IMR-90 (cell line): ENCODE results near the gene MED22. TPM values are rescaled to one million over a fixed set of nuclear protein-coding genes. Genes with fewer than 3 reads are reported as not detected.

Experiments used
- ATAC-seq: fragments of 200-7000 bp; cut with Tn5 transposase; 2 replicates; pipeline ENCODE4 v1.9.1; 2020; ENCODE audit warnings: low read depth, mild to moderate bottlenecking, moderate library complexity
- BruUV-seq: library from RNA; stranded (reverse); fragments of 400-500 nt; replicated peaks from 2 replicates; lab custom pipeline; 2021; lab: Mats Ljungman, UMichigan
- CTCF ChIA-PET: fragments of 300-600 bp; formaldehyde crosslinking; extraction: SDS; loops from one replicate; lab custom pipeline; 2021; ENCODE audit warnings: antibody characterized with exemption; lab: Yijun Ruan, JAX
- POLR2A ChIA-PET: fragments of 300-600 bp; sonication (Branson Sonifier 250); formaldehyde crosslinking; loops from one replicate; lab custom pipeline; 2022; ENCODE audit warnings: antibody characterized with exemption; ENCODE audit not compliant: unreplicated experiment; lab: Charles Lee
- DNase-seq: peaks from one replicate; pipeline ENCODE4 v3.0.0; 2013
- H2AFZ ChIP-seq: replicated peaks from 2 replicates; pipeline ENCODE3; 2013; ENCODE audit warnings: low read length, mild to moderate bottlenecking; ENCODE audit not compliant: poor library complexity
- H2AK5ac ChIP-seq: 2 replicates; pipeline ENCODE4 v1.6.1; 2013; ENCODE audit warnings: low read depth, low read length, inconsistent platforms
- H2AK9ac ChIP-seq: replicated peaks from 2 replicates; pipeline ENCODE3; 2013; ENCODE audit warnings: mild to moderate bottlenecking, low read depth, low read length, moderate library complexity; ENCODE audit not compliant: poor library complexity
- H2BK120ac ChIP-seq: 2 replicates; pipeline ENCODE4 v1.6.1; 2013; ENCODE audit warnings: low read depth, low read length, inconsistent platforms
- H2BK15ac ChIP-seq: 3 replicates; pipeline ENCODE4 v1.6.1; 2013; ENCODE audit warnings: low read depth, low read length, inconsistent platforms
- H2BK20ac ChIP-seq: 2 replicates; pipeline ENCODE4 v1.6.1; 2013; ENCODE audit warnings: low read depth, mild to moderate bottlenecking, inconsistent platforms, low read length, moderate library complexity
- H2BK5ac ChIP-seq: 2 replicates; pipeline ENCODE4 v1.6.1; 2013; ENCODE audit warnings: mild to moderate bottlenecking, low read depth, low read length, inconsistent platforms; ENCODE audit not compliant: poor library complexity, severe bottlenecking
- H3K14ac ChIP-seq: replicated peaks from 2 replicates; pipeline ENCODE4 v1.6.1; 2013; ENCODE audit warnings: low read depth, low read length, inconsistent platforms
- H3K18ac ChIP-seq: 2 replicates; pipeline ENCODE4 v1.6.1; 2013; ENCODE audit warnings: low read depth, low read length, control low read depth
- H3K23ac ChIP-seq: 2 replicates; pipeline ENCODE4 v1.6.1; 2013; ENCODE audit warnings: low read depth, low read length, inconsistent platforms
- H3K27ac ChIP-seq: 2 replicates; pipeline ENCODE4 v1.5.1; 2013; ENCODE audit warnings: mild to moderate bottlenecking, control low read depth, low read length; ENCODE audit not compliant: insufficient read depth
- H3K27me3 ChIP-seq: 2 replicates; pipeline ENCODE4 v1.6.1; 2013; ENCODE audit warnings: low read length; ENCODE audit not compliant: control insufficient read depth, insufficient read depth
- H3K36me3 ChIP-seq: 2 replicates; pipeline ENCODE4 v1.6.1; 2013; ENCODE audit warnings: low read length, mixed read lengths; ENCODE audit not compliant: control insufficient read depth, insufficient read depth
- H3K4ac ChIP-seq: 2 replicates; pipeline ENCODE4 v1.6.1; 2013; ENCODE audit warnings: low read depth, low read length, inconsistent platforms
- H3K4me1 ChIP-seq: 2 replicates; pipeline ENCODE4 v1.6.1; 2013; ENCODE audit warnings: low read length, mixed read lengths; ENCODE audit not compliant: control insufficient read depth, insufficient read depth
- H3K4me2 ChIP-seq: 2 replicates; pipeline ENCODE4 v1.6.1; 2013; ENCODE audit warnings: low read depth, mild to moderate bottlenecking, control low read depth, low read length, moderate library complexity
- H3K4me3 ChIP-seq: 2 replicates; pipeline ENCODE4 v1.5.1; 2013; ENCODE audit warnings: low read depth, mild to moderate bottlenecking, control low read depth, low read length, moderate library complexity; ENCODE audit not compliant: insufficient read depth
- H3K56ac ChIP-seq: 2 replicates; pipeline ENCODE4 v1.6.1; 2013; ENCODE audit warnings: low read length, inconsistent platforms; ENCODE audit not compliant: insufficient read depth; ENCODE audit errors: extremely low read depth
- H3K79me1 ChIP-seq, 2 experiments: 2 replicates each; pipeline ENCODE4 v1.6.1; 2013; ENCODE audit warnings: low read length in 2 of 2, inconsistent platforms in 1 of 2, low read depth in 1 of 2
- H3K9ac ChIP-seq: 2 replicates; pipeline ENCODE4 v1.6.1; 2013; ENCODE audit warnings: low read depth, low read length, control low read depth
- H3K9me1 ChIP-seq: 2 replicates; pipeline ENCODE4 v1.6.1; 2013; ENCODE audit warnings: low read length, inconsistent platforms; ENCODE audit not compliant: insufficient read depth
- H3K9me3 ChIP-seq: 2 replicates; pipeline ENCODE4 v1.6.1; 2013; ENCODE audit warnings: low read length; ENCODE audit not compliant: control insufficient read depth, insufficient read depth
- H4K20me1 ChIP-seq: 2 replicates; pipeline ENCODE4 v1.6.1; 2013; ENCODE audit warnings: low read length, inconsistent platforms; ENCODE audit not compliant: insufficient read depth
- H4K5ac ChIP-seq: 2 replicates; pipeline ENCODE4 v1.6.1; 2013; ENCODE audit warnings: mild to moderate bottlenecking, low read depth, low read length, control low read depth
- H4K8ac ChIP-seq, 2 experiments: 2 replicates each; pipeline ENCODE4 v1.6.1; 2013; ENCODE audit warnings: low read depth in 2 of 2, low read length in 2 of 2, control low read depth in 1 of 2, inconsistent platforms in 1 of 2
- H4K91ac ChIP-seq: 2 replicates; pipeline ENCODE4 v1.6.1; 2013; ENCODE audit warnings: low read depth, low read length, inconsistent platforms; ENCODE audit not compliant: insufficient read depth
- BHLHE40 ChIP-seq: fragments of 150-350 bp; IDR thresholded peaks from 2 replicates; pipeline ENCODE4 v1.6.1; 2016; ENCODE audit warnings: mild to moderate bottlenecking, low read depth, low read length
- CHD1 ChIP-seq: IDR thresholded peaks from 2 replicates; pipeline ENCODE4 v1.6.1; 2012; ENCODE audit warnings: low read depth, low read length, improper control_type of control experiment
- CTCF ChIP-seq: conservative IDR thresholded peaks from 2 replicates; pipeline ENCODE4 v1.5.1; 2012; ENCODE audit warnings: mild to moderate bottlenecking, low read depth, low read length, improper control_type of control experiment
- ELK1 ChIP-seq: fragments of 150-350 bp; IDR thresholded peaks from 2 replicates; pipeline ENCODE4 v1.6.1; 2016; ENCODE audit warnings: low read depth, mild to moderate bottlenecking, low read length, moderate library complexity, borderline replicate concordance
- FOS ChIP-seq: fragments of 150-350 bp; IDR thresholded peaks from 2 replicates; pipeline ENCODE4 v1.6.1; 2016; ENCODE audit warnings: low read depth, low read length
- MAFK ChIP-seq: IDR thresholded peaks from 2 replicates; pipeline ENCODE4 v1.6.1; 2012; ENCODE audit warnings: low read depth, low read length, improper control_type of control experiment
- RAD21 ChIP-seq: IDR thresholded peaks from 2 replicates; pipeline ENCODE4 v1.6.1; 2012; ENCODE audit warnings: low read length, improper control_type of control experiment
- WGBS, 2 experiments: methylation state at CpG; one replicate each; pipeline versions ENCODE4 v1.1.5 to v1.1.7; 2013; ENCODE audit warnings: missing lambda C conversion rate in 2 of 2; ENCODE audit not compliant: insufficient read length in 1 of 2; ENCODE audit errors: extremely low coverage in 2 of 2; 5-methylcytosine and 5-hydroxymethylcytosine counted together
- dilution Hi-C: fragments of 300-500 bp; cut with HindIII; formaldehyde crosslinking; loops from one replicate; pipeline ENCODE4 v1.14.3; 2018; ENCODE audit warnings: low sequenced_read_pairs; ENCODE audit not compliant: unreplicated experiment
- in situ Hi-C: fragments of 300-500 bp; cut with MboI; formaldehyde crosslinking; loops from 3 replicates; pipeline ENCODE4 v1.14.3; 2019; ENCODE audit warnings: low sequenced_read_pairs, inconsistent platforms, mixed read lengths
- intact Hi-C: fragments of 100-400 bp; cut with micrococcal nuclease; formaldehyde crosslinking; loops from 2 replicates; pipeline ENCODE4 v1.10.0; 2022
- polyA plus RNA-seq, 3 experiments: library from polyadenylated mRNA; depleted of rRNA; stranded (reverse); fragments of >200 nt; gene quantifications; 2 replicates each; pipeline ENCODE4 v1.2.3, GENCODE V29; 2012; ENCODE audit warnings: low replicate concordance in 1 of 3
- total RNA-seq: library from RNA; depleted of rRNA; stranded (reverse); fragments of >200 nt; gene quantifications from 2 replicates; pipeline ENCODE4 v1.2.3, GENCODE V29; 2012

MED22 gene
- total and polyA plus RNA-seq, 2 of the 4 experiments (the other 2 are of a cell fraction) = 7.9 to 28.3 TPM

DNA sequence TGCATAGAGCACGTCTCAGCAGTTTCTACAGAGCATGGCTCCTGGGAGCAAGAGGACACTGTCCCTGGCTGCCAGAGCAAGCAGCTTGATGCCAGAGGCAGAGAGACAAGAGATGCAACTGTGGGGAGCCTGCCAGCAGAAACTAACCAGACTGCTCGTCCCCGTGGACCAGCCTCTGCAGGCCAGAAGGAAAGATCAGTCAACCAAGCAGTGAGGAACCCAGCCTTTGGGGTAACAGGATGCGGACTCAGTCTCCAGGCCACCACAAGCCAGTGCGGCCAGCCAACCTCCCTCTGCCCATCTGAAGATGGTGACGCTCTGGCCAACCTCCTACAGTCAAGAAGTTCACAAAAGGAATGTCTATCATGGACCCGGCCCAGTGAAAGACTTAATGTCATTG lies 24.2 kb upstream of the MED22 start:
- intact Hi-C loops (no loop called here), in situ Hi-C loops (no loop called here), dilution Hi-C loops (no loop called here)
- Histone ChIP-seq H3K9me3 (no peaks in the 10 kb centered on the region), H3K14ac (no peak overlapping the region), H3K27ac (no peak overlapping the region), H3K36me3 (peaks cover 52% of the 10 kb centered on the region), H4K5ac (no peak overlapping the region), H3K79me1 (peaks cover 7 to 51% of the 10 kb centered on the region in 2 experiments; a peak in 3 of 4 replicates), H3K56ac (no peak overlapping the region), H2BK5ac (no peak overlapping the region), H3K9me1 (peaks cover 29% of the 10 kb centered on the region), H3K4me1 (peaks cover 12% of the 10 kb centered on the region), H3K4me2 (no peak overlapping the region), H2AK9ac (no peak overlapping the region), H2BK120ac (no peak overlapping the region), H2BK15ac (no peak overlapping the region), H3K4me3 (no peak overlapping the region), H4K91ac (no peak overlapping the region), H3K4ac (no peak overlapping the region), H3K9ac (no peak overlapping the region), H4K20me1 (peaks cover 81% of the 10 kb centered on the region), H2BK20ac (no peak overlapping the region), H3K27me3 (no peaks in the 10 kb centered on the region), H4K8ac (no peak overlapping the region), H3K18ac (no peak overlapping the region), H2AK5ac (no peak overlapping the region), H3K23ac (no peak overlapping the region; the same call in 1 of the 2 replicates), H2AFZ (no peak overlapping the region)
- TF ChIP-seq CTCF (no peak), RAD21 (no peak), MAFK (no peak), FOS (no peak), BHLHE40 (no peak), ELK1 (no peak), CHD1 (no peak)
- 76% methylated on average over 4 of the region's 7 CpGs; no CpG with 5 or more reads in 1 of the 2 experiments for WGBS, 2 experiments
- BruUV-seq = no TSS peak
- CTCF ChIA-PET = no interaction called here
- POLR2A ChIA-PET = interaction anchor here (0.8 kb wide), 1 partner anchor 344 kb away, joined by 3 read pairs; no protein-coding TSS in a partner anchor
- no peak for ATAC-seq
- DNase-seq = no peak
